Effector CD4-positive, alpha-beta T cell (primary cell): ENCODE measurements around the gene ADGRD2.

Source experiments
- DNase-seq: peaks from one replicate; pipeline ENCODE4 v3.0.0-alpha.2; 2020

The ADGRD2 gene

GRCh38 chr9:124513376-124513994 is 63.2 kb downstream of the ADGRD2 start:
- DNase-seq: no peak

- DNase-seq: no peak
Observed at GRCh38 chr9:124514125-124514524, 63.9 kb downstream of the ADGRD2 start.

- no peak for DNase-seq
Observed at GRCh38 chr9:124514874-124515273, 64.6 kb downstream of the ADGRD2 start.

DNA sequence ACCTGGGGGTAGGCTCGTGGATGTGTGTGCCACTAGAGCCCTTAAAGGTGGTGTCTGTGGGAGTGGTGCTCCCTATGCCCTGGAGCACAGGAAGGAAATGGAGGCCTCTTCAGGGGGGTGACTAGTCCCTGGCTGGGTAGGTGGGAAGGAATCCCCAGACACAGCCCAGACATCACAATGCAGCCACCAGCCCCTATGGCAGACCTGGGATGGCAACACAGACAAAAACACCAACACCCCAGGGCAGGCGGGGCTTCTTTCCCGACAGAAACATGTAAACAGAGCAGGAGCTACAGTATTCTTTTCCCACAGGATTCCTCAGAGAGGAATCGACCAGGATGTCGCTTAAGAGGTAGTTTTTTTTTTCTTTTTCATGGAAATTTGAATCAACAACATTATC is 67.3 kb downstream of the ADGRD2 start:
- DNase-seq: no peak

- no peak for DNase-seq
Observed at GRCh38 chr9:124518116-124518515, 67.9 kb downstream of the ADGRD2 start.

DNA sequence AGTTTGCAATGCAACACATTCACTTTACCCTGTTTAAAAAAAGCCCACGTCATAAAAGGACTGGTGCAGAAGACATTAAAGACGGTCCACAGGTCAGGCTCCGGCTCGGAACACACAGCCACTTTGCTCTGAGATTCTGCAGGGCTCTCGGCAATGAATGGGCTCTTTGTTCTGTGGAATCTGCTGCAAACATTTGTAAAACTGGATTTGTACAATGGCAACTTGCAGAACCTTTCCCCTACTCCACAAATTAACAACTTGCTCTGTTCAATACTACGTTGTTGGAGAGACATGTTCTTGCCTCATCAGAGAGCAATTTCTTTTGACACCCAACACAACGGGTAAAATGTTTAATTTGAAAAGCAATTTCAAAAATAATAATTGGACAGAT is 70.0 kb downstream of the ADGRD2 start:
- DNase-seq: no peak

- DNase-seq: no peak
Observed at GRCh38 chr9:124521142-124521541, 70.9 kb downstream of the ADGRD2 start.

GRCh38 chr9:124522121-124523098 is 72.2 kb downstream of the ADGRD2 start:
- no peak for DNase-seq

DNA sequence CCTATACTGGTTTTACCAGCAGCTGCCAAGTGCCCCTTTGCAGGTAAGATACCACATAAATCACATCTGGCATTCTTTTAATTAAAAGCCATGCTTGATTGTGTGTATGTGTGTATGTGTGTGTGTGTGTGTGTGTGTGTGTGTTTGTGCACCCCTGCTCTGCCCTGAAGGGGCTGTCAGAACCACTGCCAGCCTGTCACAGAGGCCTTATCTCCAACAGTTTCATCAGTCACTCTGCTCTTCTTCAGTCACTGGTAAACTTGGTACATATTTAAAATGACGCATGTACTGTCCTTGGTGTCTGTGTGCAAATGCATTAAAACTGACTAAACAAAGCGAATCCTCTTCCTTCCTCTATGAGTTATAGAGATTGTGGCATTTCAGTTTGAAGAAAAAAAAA is 75.9 kb downstream of the ADGRD2 start:
- no peak for DNase-seq

DNA sequence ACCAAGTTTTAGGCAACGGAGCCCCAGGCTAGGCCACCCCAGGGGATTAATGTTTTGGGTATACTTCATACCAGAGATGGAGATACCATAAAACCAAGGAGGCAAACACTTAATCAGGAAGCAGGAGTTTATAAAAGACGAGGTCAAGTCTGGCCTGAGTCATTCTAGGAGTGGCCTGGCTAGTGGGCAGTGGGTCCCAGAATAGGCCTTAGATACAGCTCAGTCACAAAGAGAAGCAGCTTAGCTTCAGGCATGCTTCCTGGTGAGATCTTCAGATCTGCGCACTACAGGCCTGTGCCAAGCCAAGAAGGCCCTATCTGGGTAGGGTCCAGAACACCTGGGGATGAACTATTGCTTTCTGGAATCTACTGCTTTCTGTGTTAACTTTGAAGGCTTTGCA is 77.5 kb downstream of the ADGRD2 start:
- DNase-seq: no peak
